ENCODE data around the gene SETD2. TPM values are rescaled to one million over a fixed set of nuclear protein-coding genes. Genes with fewer than 3 reads are reported as not detected.

SETD2 gene
- total and polyA plus RNA-seq, 7 donors, result 12.0 to 72.6 (median 52.3) TPM

DNA sequence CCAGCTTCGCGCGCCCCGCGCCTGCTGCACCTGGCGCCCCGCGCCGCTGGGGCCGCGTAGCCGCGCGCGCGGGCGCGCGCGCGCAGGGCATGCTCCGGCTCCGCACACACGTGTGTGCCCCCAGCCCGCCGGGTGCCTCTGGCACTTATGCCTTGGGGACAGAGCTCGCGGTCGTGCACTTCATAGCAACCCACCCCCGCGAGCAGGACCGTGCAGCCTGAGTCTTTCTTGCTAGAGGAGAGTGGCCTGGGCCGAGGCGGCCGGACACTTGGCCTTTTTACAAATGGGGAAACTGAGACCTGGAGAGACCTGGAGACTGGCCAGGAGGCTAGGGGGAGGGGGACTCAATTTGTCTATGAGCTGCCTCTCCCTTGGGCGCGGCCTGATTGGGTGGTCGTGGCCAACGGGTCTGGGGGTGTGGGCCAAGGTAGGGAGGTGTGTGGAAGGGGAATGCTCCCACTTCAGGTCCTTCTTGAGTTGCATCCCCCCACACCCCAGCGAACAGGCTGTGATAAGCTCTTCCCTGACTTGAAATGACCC lies 183.9 kb downstream of the SETD2 start:
- no peaks in the 10 kb centered on the region for H3K27me3 ChIP-seq
- H3K4me3 ChIP-seq, result peak overlapping the region; percentile 59 to 78 (median 67)
- no peaks in the 10 kb centered on the region for H3K9me3 ChIP-seq
- H3K27ac ChIP-seq, result peak overlapping the region; percentile 84 to 95 (median 92)
- intact Hi-C loops (cut with DNase I), result loop anchor here (2.0 to 5.0 kb wide), 2 partner anchors 29 to 182 kb away; partner anchors contain the start of gene SETD2
- H3K36me3 ChIP-seq, result no peaks in the 10 kb centered on the region
- no peak for DNase-seq
- 1 to 3% methylated on average over 40 of the region's 40 CpGs for WGBS, 2 donors
- TF ChIP-seq EP300 (IDR thresholded peaks at IDR 0.05) (no peak), POLR2AphosphoS5 (IDR thresholded peaks at IDR 0.05) (no peak), POLR2A (IDR thresholded peaks at IDR 0.05) (no peak)
- TF ChIP-seq, protein P1, sequence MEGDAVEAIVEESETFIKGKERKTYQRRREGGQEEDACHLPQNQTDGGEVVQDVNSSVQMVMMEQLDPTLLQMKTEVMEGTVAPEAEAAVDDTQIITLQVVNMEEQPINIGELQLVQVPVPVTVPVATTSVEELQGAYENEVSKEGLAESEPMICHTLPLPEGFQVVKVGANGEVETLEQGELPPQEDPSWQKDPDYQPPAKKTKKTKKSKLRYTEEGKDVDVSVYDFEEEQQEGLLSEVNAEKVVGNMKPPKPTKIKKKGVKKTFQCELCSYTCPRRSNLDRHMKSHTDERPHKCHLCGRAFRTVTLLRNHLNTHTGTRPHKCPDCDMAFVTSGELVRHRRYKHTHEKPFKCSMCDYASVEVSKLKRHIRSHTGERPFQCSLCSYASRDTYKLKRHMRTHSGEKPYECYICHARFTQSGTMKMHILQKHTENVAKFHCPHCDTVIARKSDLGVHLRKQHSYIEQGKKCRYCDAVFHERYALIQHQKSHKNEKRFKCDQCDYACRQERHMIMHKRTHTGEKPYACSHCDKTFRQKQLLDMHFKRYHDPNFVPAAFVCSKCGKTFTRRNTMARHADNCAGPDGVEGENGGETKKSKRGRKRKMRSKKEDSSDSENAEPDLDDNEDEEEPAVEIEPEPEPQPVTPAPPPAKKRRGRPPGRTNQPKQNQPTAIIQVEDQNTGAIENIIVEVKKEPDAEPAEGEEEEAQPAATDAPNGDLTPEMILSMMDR (IDR thresholded peaks at IDR 0.05), result no peak
- H3K4me1 ChIP-seq, result peaks cover 0 to 47% (median 42%) of the 10 kb centered on the region in 4 donors

DNA sequence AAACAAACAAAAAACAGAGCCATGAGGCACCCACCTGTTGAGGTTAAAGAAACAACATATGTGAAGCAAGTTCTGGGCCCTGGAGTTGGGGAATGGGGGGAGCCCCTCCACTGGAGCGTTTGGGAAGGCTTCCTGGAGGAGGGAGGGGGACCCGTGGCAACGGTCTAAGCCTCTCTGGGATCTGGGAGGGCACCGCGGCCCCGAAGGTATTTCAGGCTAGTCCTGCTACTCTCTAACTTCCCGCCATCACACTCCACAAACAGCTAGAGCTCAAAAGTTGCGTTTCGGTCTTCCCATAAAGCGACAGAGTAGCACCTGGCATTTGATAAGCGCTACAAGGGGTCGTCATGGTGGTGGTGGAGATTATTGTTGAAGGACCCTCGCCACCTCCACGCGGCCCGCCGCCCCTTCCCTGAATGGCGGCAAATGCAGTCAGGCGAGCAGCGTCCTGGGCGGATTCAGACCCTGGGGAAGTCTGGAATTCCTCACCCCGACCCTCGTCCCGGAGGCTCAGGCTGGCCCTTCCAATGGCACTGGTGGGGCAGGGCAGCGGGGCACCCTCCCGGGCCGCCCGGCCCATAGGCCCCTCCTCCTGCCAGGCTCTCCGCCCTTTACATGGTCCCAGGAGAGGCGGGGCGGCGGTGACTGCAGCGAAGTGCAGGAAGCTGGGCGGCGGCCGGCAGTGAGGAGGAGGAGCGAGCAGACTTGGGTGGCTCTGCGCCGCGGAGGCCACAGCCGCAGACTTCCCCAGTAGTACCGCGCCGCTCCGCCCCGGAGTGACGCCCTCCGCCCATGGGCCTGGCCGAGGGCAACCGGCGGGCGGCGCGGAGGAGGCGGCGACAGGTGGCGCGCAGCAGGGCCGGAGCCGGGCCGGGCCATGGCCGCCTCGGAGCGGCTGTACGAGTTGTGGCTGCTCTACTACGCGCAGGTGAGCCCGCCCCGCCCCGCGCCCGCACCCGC lies 184.6 kb downstream of the SETD2 start, which contains the start of gene NBEAL2:
TSS of gene NBEAL2 (plus strand) at position 682 of the 960 bp plus-strand sequence. CDS start at position 878, 196 bp downstream.
- DNase-seq, result peak; percentile 98
- H3K4me3 ChIP-seq, result peak within 1 kb of the TSS; percentile 59 to 78 (median 67)
- peak within 1 kb of the TSS; percentile 84 to 95 (median 92) for H3K27ac ChIP-seq
- no peaks in the 10 kb centered on the region for H3K9me3 ChIP-seq
- no peaks in the 10 kb centered on the region for H3K27me3 ChIP-seq
- no peaks in the 10 kb centered on the region for H3K36me3 ChIP-seq
- WGBS, 2 donors, result 1% methylated on average over 73 of the region's 73 CpGs
- intact Hi-C loops (cut with DNase I), result loop anchor here (2.0 to 5.0 kb wide), 2 partner anchors 30 to 183 kb away; partner anchors contain the start of gene SETD2
- peaks cover 0 to 54% (median 50%) of the 10 kb centered on the region in 4 donors for H3K4me1 ChIP-seq
- TF ChIP-seq, protein P1 (IDR thresholded peaks at IDR 0.05), result no peak
- TF ChIP-seq POLR2AphosphoS5 (IDR thresholded peaks at IDR 0.05), result peak; percentile 55 to 89 (median 86)
- no peak for TF ChIP-seq EP300 (IDR thresholded peaks at IDR 0.05)
- peak; percentile 41 to 84 for TF ChIP-seq POLR2A (IDR thresholded peaks at IDR 0.05)

DNA sequence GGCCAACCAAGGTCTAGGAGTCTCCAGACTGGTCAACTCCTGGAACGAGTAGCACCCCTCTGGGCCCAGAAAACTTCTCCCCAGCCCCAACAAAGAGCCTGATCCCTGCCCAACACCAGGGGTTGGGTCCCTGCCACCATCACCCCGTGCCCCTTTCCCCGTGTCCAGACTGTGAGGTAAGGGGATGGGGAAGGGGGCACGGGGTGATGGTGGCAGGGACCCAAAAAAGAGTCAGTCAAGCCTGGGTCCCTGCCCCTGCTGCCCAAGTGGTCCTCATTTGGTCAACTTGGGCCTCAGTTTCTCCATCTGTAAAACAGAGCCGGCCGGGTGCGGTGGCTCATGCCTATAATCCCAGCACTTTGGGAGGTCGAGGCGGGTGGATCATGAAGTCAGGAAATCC lies 185.5 kb downstream of the SETD2 start:
- H3K36me3 ChIP-seq, result no peaks in the 10 kb centered on the region
- peak overlapping the region; percentile 89 to 95 (median 94) for H3K27ac ChIP-seq
- no peaks in the 10 kb centered on the region for H3K9me3 ChIP-seq
- intact Hi-C loops (cut with DNase I), result loop anchor here (2.0 to 5.0 kb wide), 2 partner anchors 30 to 184 kb away; partner anchors contain the start of gene SETD2
- TF ChIP-seq POLR2AphosphoS5 (IDR thresholded peaks at IDR 0.05), result no peak
- no peak for TF ChIP-seq POLR2A (IDR thresholded peaks at IDR 0.05)
- TF ChIP-seq EP300 (IDR thresholded peaks at IDR 0.05), result no peak
- TF ChIP-seq, protein P1 (IDR thresholded peaks at IDR 0.05), result no peak
- H3K27me3 ChIP-seq, result no peaks in the 10 kb centered on the region
- peaks cover 0 to 60% (median 53%) of the 10 kb centered on the region in 4 donors for H3K4me1 ChIP-seq
- H3K4me3 ChIP-seq, result no peak overlapping the region
- 79 to 90% methylated on average over 9 of the region's 9 CpGs for WGBS, 2 donors
- DNase-seq, result no peak

DNA sequence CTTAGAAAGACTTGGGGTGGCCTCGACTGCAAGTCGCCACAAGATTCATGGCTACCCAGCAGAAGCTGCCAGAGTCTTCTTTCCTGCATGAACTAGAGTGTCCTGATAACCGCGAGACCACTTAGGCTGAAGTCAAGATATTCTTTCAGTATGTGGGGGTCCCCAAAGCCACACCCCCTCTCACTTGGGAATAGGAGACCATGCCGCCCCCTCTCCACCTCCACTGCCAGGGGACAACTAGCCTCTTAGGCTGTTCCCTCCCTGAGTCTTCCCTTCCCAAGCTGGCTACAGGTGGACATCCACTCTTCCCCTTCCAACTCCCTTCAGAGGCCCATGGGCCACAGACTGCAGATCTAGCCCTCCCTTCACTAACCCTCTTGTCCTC lies 186.1 kb downstream of the SETD2 start:
- DNase-seq, result no peak
- no peaks in the 10 kb centered on the region for H3K9me3 ChIP-seq
- peak overlapping the region; percentile 91 to 95 (median 94) for H3K27ac ChIP-seq
- TF ChIP-seq, protein P1 (IDR thresholded peaks at IDR 0.05), result no peak
- TF ChIP-seq EP300 (IDR thresholded peaks at IDR 0.05) (no peak), POLR2AphosphoS5 (IDR thresholded peaks at IDR 0.05) (no peak), POLR2A (IDR thresholded peaks at IDR 0.05) (no peak)
- H3K4me1 ChIP-seq, result peaks cover 0 to 60% (median 53%) of the 10 kb centered on the region in 4 donors
- no peaks in the 10 kb centered on the region for H3K27me3 ChIP-seq
- no peaks in the 10 kb centered on the region for H3K36me3 ChIP-seq
- WGBS, 2 donors, result 97 to 98% methylated on average over 5 of the region's 5 CpGs
- no peak overlapping the region for H3K4me3 ChIP-seq
- intact Hi-C loops (cut with DNase I), result loop anchor here (1.0 to 5.0 kb wide), 3 partner anchors 31 to 184 kb away; partner anchors contain the start of gene SETD2

Measured in sigmoid colon (tissue), 7 donors.